ENCODE data around the gene RPS6KA3. TPM values are rescaled to one million over a fixed set of nuclear protein-coding genes. Genes with fewer than 3 reads are reported as not detected.
"Not testable (repeated sequence)": the region's sequence is repeated elsewhere in the genome, so short reads cannot be mapped to it uniquely, and the experiment has no call there.

Gene RPS6KA3
- polyA plus RNA-seq, 4 donors, result 26.2 to 32.6 (median 30.2) TPM

- DNase-seq (ENCODE audit: low read depth in 4 of 4, low spot score in 2 of 4), result no peak
Measured at GRCh38 chrX:20151689-20152088, 115.0 kb downstream of the RPS6KA3 start.

- DNase-seq (ENCODE audit: low read depth in 4 of 4, low spot score in 2 of 4), result no peak
Measured at GRCh38 chrX:20149326-20149725, 117.4 kb downstream of the RPS6KA3 start.

GRCh38 chrX:20147561-20147960, 119.1 kb downstream of the RPS6KA3 start:
- DNase-seq (ENCODE audit: low read depth in 4 of 4, low spot score in 2 of 4), result no peak

GRCh38 chrX:20144491-20144890, 122.2 kb downstream of the RPS6KA3 start:
- no peak for DNase-seq (ENCODE audit: low read depth in 4 of 4, low spot score in 2 of 4)

- no peak for DNase-seq (ENCODE audit: low read depth in 4 of 4, low spot score in 2 of 4)
Measured at GRCh38 chrX:20143561-20143960, 123.1 kb downstream of the RPS6KA3 start.

- no peak for DNase-seq (ENCODE audit: low read depth in 4 of 4, low spot score in 2 of 4)
Measured at GRCh38 chrX:20143111-20143510, 123.6 kb downstream of the RPS6KA3 start.

- peak; percentile 75 to 89 (median 83) for DNase-seq (ENCODE audit: low read depth in 4 of 4, low spot score in 2 of 4)
Measured at GRCh38 chrX:20141281-20142220, 125.2 kb downstream of the RPS6KA3 start, which contains the start of gene EIF1AX. Gene EIF1AX, minus strand, starts transcription at chrX:20141838. Its CDS starts 198 bp downstream, at chrX:20141640.

- no peak for DNase-seq (ENCODE audit: low read depth in 4 of 4, low spot score in 2 of 4)
Measured at GRCh38 chrX:20140420-20140819, 126.3 kb downstream of the RPS6KA3 start.

GRCh38 chrX:20139966-20140365, 126.7 kb downstream of the RPS6KA3 start:
- DNase-seq (ENCODE audit: low read depth in 4 of 4, low spot score in 2 of 4), result no peak

- DNase-seq (ENCODE audit: low read depth in 4 of 4, low spot score in 2 of 4), result no peak
Measured at GRCh38 chrX:20135944-20136343, 130.8 kb downstream of the RPS6KA3 start.

- no peak for DNase-seq (ENCODE audit: low read depth in 4 of 4, low spot score in 2 of 4)
Measured at GRCh38 chrX:20132666-20133065, 134.0 kb downstream of the RPS6KA3 start.

GRCh38 chrX:20130357-20130756, 136.4 kb downstream of the RPS6KA3 start:
- no peak for DNase-seq (ENCODE audit: low read depth in 4 of 4, low spot score in 2 of 4)

GRCh38 chrX:20129547-20129946, 137.2 kb downstream of the RPS6KA3 start:
- DNase-seq (ENCODE audit: low read depth in 4 of 4, low spot score in 2 of 4), result no peak

GRCh38 chrX:20128670-20129069, 138.0 kb downstream of the RPS6KA3 start:
- DNase-seq (ENCODE audit: low read depth in 4 of 4, low spot score in 2 of 4), result no peak

GRCh38 chrX:20127440-20127839, 139.3 kb downstream of the RPS6KA3 start:
- DNase-seq (ENCODE audit: low read depth in 4 of 4, low spot score in 2 of 4), result not testable (repeated sequence)

GRCh38 chrX:20126833-20127232, 139.9 kb downstream of the RPS6KA3 start:
- not testable (repeated sequence) for DNase-seq (ENCODE audit: low read depth in 4 of 4, low spot score in 2 of 4)

GRCh38 chrX:20124964-20125363, 141.7 kb downstream of the RPS6KA3 start:
- DNase-seq (ENCODE audit: low read depth in 4 of 4, low spot score in 2 of 4), result no peak

- no peak for DNase-seq (ENCODE audit: low read depth in 4 of 4, low spot score in 2 of 4)
Measured at GRCh38 chrX:20118065-20118824, 148.5 kb downstream of the RPS6KA3 start.

GRCh38 chrX:20116577-20117240, 150.0 kb downstream of the RPS6KA3 start, which contains the start of gene MAP7D2:
Gene MAP7D2, minus strand, starts transcription at chrX:20116907. Its CDS starts 28 bp downstream, at chrX:20116879.
- DNase-seq (ENCODE audit: low read depth in 4 of 4, low spot score in 2 of 4), result no peak

- no peak for DNase-seq (ENCODE audit: low read depth in 4 of 4, low spot score in 2 of 4)
Measured at GRCh38 chrX:20116087-20116576, 150.6 kb downstream of the RPS6KA3 start.

Data from left renal cortex interstitium (tissue), 4 donors.